GM18873 (cell line): Measurements from ENCODE around the gene ATF4.

Experiments used
- ATAC-seq: cut with Tn5 transposase; IDR thresholded peaks from one replicate; pipeline ENCODE4 v1.9.1; 2021; ENCODE audit warnings: mild to moderate bottlenecking, moderate library complexity, moderate number of reproducible peaks; ENCODE audit not compliant: unreplicated experiment, low FRiP score

The ATF4 gene

GRCh38 chr22:39556970-39557841 is 36.8 kb downstream of the ATF4 start:
- ATAC-seq: no peak

DNA sequence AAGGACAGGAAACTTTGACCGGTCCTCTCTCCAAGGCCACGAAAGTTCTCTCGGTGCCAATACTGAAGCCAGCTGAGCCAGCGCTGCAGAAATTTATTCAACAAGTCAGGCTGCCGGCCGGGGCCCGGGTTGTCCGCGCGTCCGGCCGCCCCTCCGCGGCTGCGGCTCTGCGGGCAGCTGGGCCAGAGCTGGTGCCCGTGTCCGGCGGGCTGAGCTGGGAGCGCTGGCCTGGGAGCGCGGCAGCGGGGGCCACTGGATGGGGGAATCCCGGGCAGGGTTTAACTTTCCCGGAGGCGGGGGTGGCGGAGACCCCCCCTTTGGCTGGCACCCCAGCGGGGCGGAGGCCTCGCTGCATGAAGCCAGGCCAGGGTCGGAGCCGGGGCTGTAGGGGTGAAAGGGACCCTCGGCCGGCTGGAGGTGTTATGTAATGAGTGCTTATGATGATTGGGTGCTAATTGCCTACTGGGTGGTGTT is 37.9 kb downstream of the ATF4 start:
- ATAC-seq: no peak

GRCh38 chr22:39558950-39559349 is 38.6 kb downstream of the ATF4 start:
- no peak for ATAC-seq

DNA sequence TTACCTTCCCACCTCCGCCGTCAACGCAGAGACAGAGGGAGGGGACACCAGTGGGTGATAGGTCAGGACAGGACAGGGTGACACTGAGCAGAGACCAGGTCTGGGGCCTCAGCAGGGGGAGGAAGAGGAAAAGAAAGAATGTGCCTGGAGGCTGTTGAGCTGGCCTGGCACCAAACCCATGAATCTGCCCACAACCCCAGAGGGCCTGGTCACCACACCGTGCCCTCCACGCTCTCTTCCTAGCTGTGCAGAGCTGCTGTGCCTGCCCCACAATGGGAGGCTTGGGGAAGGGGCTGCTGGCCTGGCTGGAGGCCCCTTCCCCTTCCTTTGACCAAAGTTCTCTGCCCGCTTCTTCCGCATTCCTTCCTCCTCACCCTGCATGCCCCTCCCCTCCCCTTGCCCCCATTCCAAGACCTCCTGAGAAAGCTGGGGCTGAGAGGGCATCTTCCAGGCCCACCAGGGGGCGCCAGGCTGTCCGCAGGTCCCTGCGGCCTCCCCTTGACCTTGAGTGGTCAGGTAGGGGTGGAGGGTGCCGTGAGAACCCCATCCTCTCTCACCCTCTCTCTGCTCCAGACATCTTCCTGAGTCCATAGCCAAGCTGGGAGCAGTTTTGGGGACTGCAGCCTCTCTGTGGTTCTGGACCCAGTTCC is 39.2 kb downstream of the ATF4 start:
- ATAC-seq: no peak

DNA sequence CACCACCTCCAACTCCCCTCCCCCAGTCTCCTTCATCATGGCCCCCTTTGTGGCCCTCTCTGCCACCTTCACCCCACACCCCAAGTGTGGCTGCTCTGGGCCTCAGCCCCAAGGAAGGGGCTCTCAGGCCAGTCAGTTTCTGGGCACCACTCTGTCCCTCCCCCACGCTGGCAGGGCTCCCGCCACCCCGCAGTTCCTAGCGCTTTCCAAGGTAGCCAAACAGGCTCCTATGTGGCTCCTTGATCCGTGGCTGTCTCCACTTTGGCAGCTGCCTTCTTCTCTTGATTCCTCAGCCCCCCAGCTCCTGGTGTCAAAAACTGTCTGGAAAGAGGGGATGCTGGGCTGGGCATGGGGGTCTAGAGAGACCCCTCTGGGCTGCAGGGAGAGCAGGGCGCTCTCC is 39.8 kb downstream of the ATF4 start:
- ATAC-seq: no peak

DNA sequence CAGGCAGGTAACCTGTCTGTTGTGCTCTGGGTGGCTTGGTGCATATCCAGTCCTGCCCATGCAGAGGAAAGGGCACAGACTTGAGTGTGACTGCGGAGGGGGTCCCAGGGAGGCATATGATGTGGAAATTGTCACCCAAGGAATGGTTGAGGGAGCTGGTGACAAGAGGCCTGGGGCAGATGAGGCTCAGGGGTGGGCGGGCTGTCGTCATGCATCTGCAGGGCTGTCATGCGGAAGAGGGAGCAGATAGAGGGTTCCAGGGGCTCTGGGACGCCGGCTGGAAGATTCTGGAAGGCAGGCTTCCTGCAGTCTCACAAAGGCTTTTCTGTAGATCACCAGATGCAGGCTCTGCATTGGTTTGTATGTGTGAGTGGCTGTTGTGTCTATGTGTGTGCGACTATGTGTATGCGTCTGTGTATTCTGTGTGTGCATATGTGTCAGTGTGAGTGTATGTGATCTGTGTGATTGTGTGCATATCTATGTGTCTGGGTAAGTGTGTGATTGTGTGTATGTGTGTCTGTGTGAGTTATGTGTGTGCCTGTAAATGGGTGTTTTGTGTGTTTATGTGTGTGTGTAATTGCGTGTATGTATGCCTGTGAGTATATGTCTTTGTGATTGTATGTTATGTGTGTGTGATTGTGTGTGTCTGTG is 42.6 kb downstream of the ATF4 start:
- no peak for ATAC-seq

GRCh38 chr22:39563571-39564428 is 43.4 kb downstream of the ATF4 start:
- ATAC-seq: no peak

- ATAC-seq: no peak
Observed at GRCh38 chr22:39565414-39565944, 45.1 kb downstream of the ATF4 start.

DNA sequence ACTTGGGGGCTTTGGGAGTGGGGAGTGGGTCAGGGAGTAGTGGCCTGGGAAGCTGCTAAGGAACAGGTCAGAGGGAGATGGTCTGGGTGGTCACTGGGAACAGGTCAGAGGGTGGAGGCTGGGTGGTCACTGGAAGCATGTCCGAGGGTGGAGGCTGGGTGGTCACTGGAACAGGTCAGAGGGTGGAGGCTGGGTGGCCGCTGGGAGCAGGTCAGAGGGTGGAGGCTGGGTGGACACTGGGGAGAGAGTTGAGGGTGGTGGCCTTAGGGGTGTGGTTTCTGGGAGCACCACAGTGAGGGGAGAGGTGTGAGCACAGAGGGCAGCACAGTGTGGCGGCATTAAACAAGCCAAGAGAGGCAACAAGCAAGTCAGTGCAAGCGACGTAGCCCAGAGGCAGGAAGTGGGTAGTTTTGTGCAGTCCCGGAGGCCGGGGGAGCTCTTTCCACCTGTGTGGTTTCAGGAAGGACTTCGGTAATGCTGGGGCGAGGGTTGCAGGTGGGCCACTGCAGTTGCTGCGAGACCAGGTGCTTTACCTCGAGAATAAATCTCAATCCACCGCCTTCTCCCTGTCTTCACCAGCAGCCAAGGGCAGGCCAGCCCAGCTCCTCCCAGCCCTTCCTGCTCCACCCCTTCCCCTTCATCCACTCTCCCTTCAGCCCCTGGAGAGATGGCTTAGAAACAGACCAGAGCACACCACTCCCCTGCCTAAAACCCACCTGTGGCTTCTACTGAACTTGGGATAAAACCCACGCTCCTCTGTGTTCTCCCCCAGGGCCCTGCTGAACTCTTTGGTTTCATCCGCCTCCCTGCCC is 47.0 kb downstream of the ATF4 start:
- ATAC-seq: no peak

DNA sequence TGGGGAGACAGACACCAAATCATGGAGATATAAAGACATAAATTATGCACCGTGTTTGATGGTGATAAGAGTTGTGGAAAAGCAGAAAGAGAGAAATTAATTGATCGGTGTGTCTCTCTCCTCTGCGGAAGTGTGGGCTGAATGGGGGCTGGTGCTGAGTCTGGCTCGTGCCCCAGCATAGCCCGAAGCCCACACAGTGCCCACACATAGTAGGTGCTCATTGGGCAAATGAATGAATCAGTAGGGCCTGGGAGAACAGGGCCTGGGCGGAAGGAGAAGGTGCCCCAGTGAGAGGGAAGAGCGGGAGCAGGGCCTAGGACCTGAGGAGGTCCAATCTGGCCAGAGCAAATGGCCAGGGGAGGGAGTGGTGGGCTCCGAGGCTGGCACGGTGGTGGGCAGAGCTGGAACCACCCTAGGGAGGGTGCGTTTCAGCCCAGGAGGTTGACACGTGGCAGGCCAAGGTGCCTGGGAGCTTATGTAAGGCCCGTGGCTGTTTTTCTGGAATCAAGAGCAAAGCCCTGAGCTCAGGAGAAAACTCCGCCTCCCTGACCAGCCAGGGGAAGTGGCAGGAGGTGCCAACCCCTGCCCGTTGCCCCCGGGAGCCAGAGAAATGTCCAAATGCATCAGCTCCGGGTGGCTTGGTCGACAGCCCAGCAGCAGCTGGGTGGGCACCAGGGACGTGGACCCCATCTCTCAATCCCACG is 48.1 kb downstream of the ATF4 start:
- no peak for ATAC-seq

- ATAC-seq: no peak
Observed at GRCh38 chr22:39569066-39569465, 48.7 kb downstream of the ATF4 start.

DNA sequence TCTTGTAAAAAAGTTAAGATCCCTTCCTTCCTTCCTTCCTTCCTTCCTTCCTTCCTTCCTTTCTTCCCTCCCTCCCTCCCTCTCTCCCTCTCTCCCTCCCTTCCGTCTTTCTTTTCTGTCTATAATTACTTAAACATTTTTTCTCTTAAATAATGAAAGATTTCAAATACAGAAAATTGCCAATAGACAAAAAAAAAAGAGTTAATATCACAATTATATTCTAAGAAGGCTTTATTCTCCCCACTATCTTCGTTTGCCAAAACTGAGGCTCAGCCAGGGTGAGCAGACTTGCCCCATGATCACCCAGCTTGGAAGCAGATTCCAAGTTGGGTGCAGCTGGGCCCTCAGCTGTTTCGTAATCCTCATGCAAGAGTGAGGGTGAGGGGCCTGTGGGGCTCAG is 49.9 kb downstream of the ATF4 start:
- ATAC-seq: no peak

DNA sequence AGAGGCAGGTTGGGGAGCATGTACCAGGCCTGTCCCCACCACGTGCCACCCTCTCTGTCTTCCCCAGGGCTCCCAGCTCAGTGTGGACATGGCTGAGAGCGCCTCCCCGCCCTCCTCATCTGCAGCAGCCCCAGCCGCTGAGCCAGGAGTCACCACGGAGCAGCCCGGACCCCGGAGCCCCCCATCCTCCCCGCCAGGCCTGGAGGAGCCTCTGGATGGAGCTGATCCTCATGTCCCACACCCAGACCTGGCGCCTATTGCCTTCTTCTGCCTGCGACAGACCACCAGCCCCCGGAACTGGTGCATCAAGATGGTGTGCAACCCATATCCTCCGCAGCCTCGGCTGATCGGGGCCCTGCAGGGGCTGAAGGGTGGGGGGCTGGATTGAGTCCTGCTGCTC is 50.3 kb downstream of the ATF4 start, which contains the start of gene CACNA1I:
CACNA1I (plus strand) TSS at position 89 of the 400 bp plus-strand sequence; CDS start at position 89, 0 bp downstream.
- ATAC-seq: no peak

GRCh38 chr22:39571538-39571937 is 51.2 kb downstream of the ATF4 start:
- no peak for ATAC-seq
